Measurements from ENCODE around the gene OLFM3. TPM values are rescaled to one million over a fixed set of nuclear protein-coding genes. Genes with fewer than 3 reads are reported as not detected.

The OLFM3 gene
- total RNA-seq, 4 donors from 2014 or later, result not detected

GRCh38 chr1:101841824-101842223 is 154.9 kb downstream of the OLFM3 start:
- ATAC-seq (ENCODE audit: low FRiP score) (no peak), DNase-seq (ENCODE audit: low spot score) (no peak)

GRCh38 chr1:101835988-101836387 is 160.7 kb downstream of the OLFM3 start:
- no peak for TF ChIP-seq CTCF (IDR thresholded peaks at IDR 0.05)
- ATAC-seq (ENCODE audit: low FRiP score) (no peak), DNase-seq (ENCODE audit: low spot score) (no peak)

More at GRCh38 chr1:101841824-101842223, 154.9 kb downstream of the OLFM3 start:
- no peak for TF ChIP-seq CTCF (IDR thresholded peaks at IDR 0.05)

GRCh38 chr1:101833312-101833711 is 163.4 kb downstream of the OLFM3 start:
- DNase-seq (ENCODE audit: low spot score) (no peak), ATAC-seq (ENCODE audit: low FRiP score) (no peak)
- TF ChIP-seq CTCF (IDR thresholded peaks at IDR 0.05), result no peak

- no peak for TF ChIP-seq CTCF (IDR thresholded peaks at IDR 0.05)
- no peak for ATAC-seq (ENCODE audit: low FRiP score)
- DNase-seq (ENCODE audit: low spot score), result no peak
Observed at GRCh38 chr1:101826416-101826815, 170.3 kb downstream of the OLFM3 start.

GRCh38 chr1:101820071-101820470 is 176.7 kb downstream of the OLFM3 start:
- no peak for ATAC-seq (ENCODE audit: low FRiP score)
- no peak for DNase-seq (ENCODE audit: low spot score)
- no peak for TF ChIP-seq CTCF (IDR thresholded peaks at IDR 0.05)

- DNase-seq (ENCODE audit: low spot score) (no peak), ATAC-seq (ENCODE audit: low FRiP score) (no peak)
- TF ChIP-seq CTCF (IDR thresholded peaks at IDR 0.05), result no peak
Observed at GRCh38 chr1:101816262-101816661, 180.5 kb downstream of the OLFM3 start.

- no peak for ATAC-seq (ENCODE audit: low FRiP score)
- TF ChIP-seq CTCF (IDR thresholded peaks at IDR 0.05), result no peak
- no peak for DNase-seq (ENCODE audit: low spot score)
Observed at GRCh38 chr1:101798417-101798816, 198.3 kb downstream of the OLFM3 start.
